SK-N-SH treated with all-trans-retinoic acid at 6 μM for 48 hours (cell line): ENCODE measurements around the gene ANKS1A.

Source experiments
- ARNTL ChIP-seq: fragments of 450-650 bp; formaldehyde crosslinking; IDR thresholded peaks from 2 replicates; pipeline ENCODE4 v1.5.0; 2020; ENCODE audit warnings: low read depth, mild to moderate bottlenecking, moderate library complexity, borderline replicate concordance
- CREB5 ChIP-seq: fragments of 250-450 bp; sonication (Bioruptor Pico); IDR thresholded peaks from 2 replicates; pipeline ENCODE4 v1.5.1; 2020; ENCODE audit warnings: low read depth, mild to moderate bottlenecking, moderate library complexity
- ESRRG ChIP-seq: fragments of 250-450 bp; sonication (Bioruptor Pico); IDR thresholded peaks from 2 replicates; pipeline ENCODE4 v1.6.1; 2021; ENCODE audit warnings: mild to moderate bottlenecking
- ISL1 ChIP-seq: fragments of 250-450 bp; sonication (Bioruptor Pico); IDR thresholded peaks from 2 replicates; pipeline ENCODE4 v2.1.2; 2022; ENCODE audit warnings: mild to moderate bottlenecking, moderate library complexity
- OSR1 ChIP-seq: fragments of 250-450 bp; sonication (Bioruptor Pico); IDR thresholded peaks from 2 replicates; pipeline ENCODE4 v1.8.0; 2022; ENCODE audit warnings: moderate library complexity, mild to moderate bottlenecking, inconsistent platforms
- PATZ1 ChIP-seq: fragments of 250-450 bp; sonication (Bioruptor Pico); IDR thresholded peaks from 2 replicates; pipeline ENCODE4 v1.8.0; 2020; ENCODE audit warnings: mild to moderate bottlenecking, moderate library complexity, borderline replicate concordance
- POU6F1 ChIP-seq: fragments of 250-450 bp; sonication (Bioruptor Pico); IDR thresholded peaks from 2 replicates; pipeline ENCODE4 v1.8.0; 2021; ENCODE audit warnings: low read depth, mild to moderate bottlenecking, moderate library complexity, borderline replicate concordance
- RARB ChIP-seq: fragments of 250-450 bp; sonication (Bioruptor Pico); IDR thresholded peaks from 2 replicates; pipeline ENCODE4 v1.8.0; 2021; ENCODE audit warnings: mild to moderate bottlenecking, moderate library complexity
- TOX ChIP-seq: fragments of 250-450 bp; sonication (Bioruptor Pico); IDR thresholded peaks from 2 replicates; pipeline ENCODE4 v1.8.0; 2021; ENCODE audit warnings: mild to moderate bottlenecking, moderate library complexity, borderline replicate concordance
- TSHZ2 ChIP-seq: fragments of 250-450 bp; sonication (Bioruptor Pico); IDR thresholded peaks from 2 replicates; pipeline ENCODE4 v1.5.0; 2020; ENCODE audit warnings: mild to moderate bottlenecking, moderate library complexity
- ZC3H10 ChIP-seq: fragments of 250-450 bp; sonication (Bioruptor Pico); IDR thresholded peaks from 2 replicates; pipeline ENCODE4 v1.5.1; 2021; ENCODE audit warnings: mild to moderate bottlenecking, moderate library complexity
- ZFP3 ChIP-seq: fragments of 250-450 bp; sonication (Bioruptor Pico); IDR thresholded peaks from 2 replicates; pipeline ENCODE4 v1.5.0; 2020; ENCODE audit warnings: mild to moderate bottlenecking, moderate library complexity
- ZFP30 ChIP-seq: fragments of 450-650 bp; formaldehyde crosslinking; IDR thresholded peaks from 2 replicates; pipeline ENCODE4 v1.5.0; 2022; ENCODE audit warnings: mild to moderate bottlenecking, moderate library complexity
- ZNF70 ChIP-seq: fragments of 450-650 bp; formaldehyde crosslinking; IDR thresholded peaks from 2 replicates; pipeline ENCODE4 v1.5.0; 2020; ENCODE audit warnings: mild to moderate bottlenecking, moderate library complexity

GRCh38 chr6:35080016-35080680 lies 191.1 kb downstream of the ANKS1A start:
- no peak for TF ChIP-seq TSHZ2 (CRISPR knock-in tag)
- no peak for TF ChIP-seq PATZ1
- no peak for TF ChIP-seq RARB (CRISPR knock-in tag)
- TF ChIP-seq ESRRG (CRISPR knock-in tag) = no peak
- TF ChIP-seq ARNTL (CRISPR knock-in tag) = no peak
- no peak for TF ChIP-seq TOX
- no peak for TF ChIP-seq ZFP30
- no peak for TF ChIP-seq CREB5 (CRISPR knock-in tag)
- TF ChIP-seq POU6F1 (CRISPR knock-in tag) = no peak
- TF ChIP-seq ZNF70 (CRISPR knock-in tag) = no peak
- TF ChIP-seq OSR1 (CRISPR knock-in tag) = no peak
- TF ChIP-seq ISL1 (CRISPR knock-in tag) = no peak
- TF ChIP-seq ZC3H10 = no peak
- no peak for TF ChIP-seq ZFP3 (CRISPR knock-in tag)
